ENCODE measurements around the gene ABLIM1. TPM values are rescaled to one million over a fixed set of nuclear protein-coding genes. Genes with fewer than 3 reads are reported as not detected.

Gene ABLIM1
- total and polyA plus RNA-seq, 7 experiments from 2014 or later, result 109 to 440 (median 357) TPM

- peaks cover 7 to 20% (median 16%) of the 10 kb centered on the region in 7 donors for H3K4me1 Mint-ChIP-seq
- no peak for DNase-seq
- H3K27ac Mint-ChIP-seq, result no peak overlapping the region
- no peak overlapping the region for H3K4me3 ChIP-seq (ENCODE audit: low read length)
- no peaks in the 10 kb centered on the region for H3K9me3 ChIP-seq (ENCODE audit: control insufficient read depth in 2 of 3, low read length in 3 of 3)
- H3K27me3 ChIP-seq (ENCODE audit: control insufficient read depth in 2 of 2, insufficient read depth in 2 of 2, low read length in 2 of 2), result no peaks in the 10 kb centered on the region
- POLR2A ChIA-PET, result no interaction called here
- H3K36me3 Mint-ChIP-seq, result peaks cover 0 to 10% (median 0%) of the 10 kb centered on the region in 5 donors
- no peak for ATAC-seq
- no peaks in the 10 kb centered on the region for H3K4me1 ChIP-seq (ENCODE audit: control insufficient read depth in 2 of 2, insufficient read depth in 2 of 2, low read length in 2 of 2)
- no peak overlapping the region for H3K27ac ChIP-seq (ENCODE audit: low read depth, low read length)
- H3K36me3 ChIP-seq (ENCODE audit: control insufficient read depth in 2 of 3, insufficient read depth in 3 of 3, low read length in 3 of 3), result no peaks in the 10 kb centered on the region
- H3K4me3 Mint-ChIP-seq, result peak overlapping the region in 1 of 10 donors; percentile 31
- CTCF ChIA-PET, result no interaction called here
- peaks cover 0 to 5% (median 3%) of the 10 kb centered on the region in 11 donors for H3K9me3 Mint-ChIP-seq
- intact Hi-C loops (cut with micrococcal nuclease), result no loop called here
- H3K27me3 Mint-ChIP-seq, result peaks cover 58 to 82% (median 72%) of the 10 kb centered on the region in 5 donors
Measured at GRCh38 chr10:114402233-114402632, 255.8 kb downstream of the ABLIM1 start.

GRCh38 chr10:114401195-114401791 is 256.8 kb downstream of the ABLIM1 start:
- Histone ChIP-seq H3K27me3 (ENCODE audit: control insufficient read depth in 2 of 2, insufficient read depth in 2 of 2, low read length in 2 of 2) (peaks cover 0 to 1% of the 10 kb centered on the region in 2 donors), H3K9me3 (ENCODE audit: control insufficient read depth in 2 of 3, low read length in 3 of 3) (no peaks in the 10 kb centered on the region), H3K27ac (ENCODE audit: low read depth, low read length) (no peak overlapping the region), H3K4me1 (ENCODE audit: control insufficient read depth in 2 of 2, insufficient read depth in 2 of 2, low read length in 2 of 2) (no peaks in the 10 kb centered on the region), H3K4me3 (ENCODE audit: low read length) (no peak overlapping the region), H3K36me3 (ENCODE audit: control insufficient read depth in 2 of 3, insufficient read depth in 3 of 3, low read length in 3 of 3) (no peaks in the 10 kb centered on the region)
- ATAC-seq (no peak), DNase-seq (no peak)
- peaks cover 53 to 83% (median 76%) of the 10 kb centered on the region in 5 donors for H3K27me3 Mint-ChIP-seq
- H3K27ac Mint-ChIP-seq, result no peak overlapping the region
- peaks cover 7 to 22% (median 16%) of the 10 kb centered on the region in 7 donors for H3K4me1 Mint-ChIP-seq
- intact Hi-C loops (cut with micrococcal nuclease), result no loop called here
- peaks cover 0 to 6% (median 0%) of the 10 kb centered on the region in 5 donors for H3K36me3 Mint-ChIP-seq
- peaks cover 0 to 3% (median 0%) of the 10 kb centered on the region in 11 donors for H3K9me3 Mint-ChIP-seq
- no peak overlapping the region for H3K4me3 Mint-ChIP-seq
- POLR2A ChIA-PET, result no interaction called here
- CTCF ChIA-PET, result no interaction called here

- ChIA-PET POLR2A (no interaction called here), CTCF (no interaction called here)
- H3K36me3 ChIP-seq (ENCODE audit: control insufficient read depth in 2 of 3, insufficient read depth in 3 of 3, low read length in 3 of 3), result no peaks in the 10 kb centered on the region
- ATAC-seq (no peak), DNase-seq (no peak)
- peaks cover 0 to 4% of the 10 kb centered on the region in 2 donors for H3K27me3 ChIP-seq (ENCODE audit: control insufficient read depth in 2 of 2, insufficient read depth in 2 of 2, low read length in 2 of 2)
- intact Hi-C loops (cut with micrococcal nuclease), result no loop called here
- Mint-ChIP-seq H3K9me3 (no peaks in the 10 kb centered on the region), H3K36me3 (peaks cover 0 to 5% (median 0%) of the 10 kb centered on the region in 5 donors), H3K27ac (no peak overlapping the region), H3K4me1 (peaks cover 7 to 22% (median 10%) of the 10 kb centered on the region in 7 donors), H3K4me3 (no peak overlapping the region), H3K27me3 (peaks cover 45 to 83% (median 66%) of the 10 kb centered on the region in 5 donors)
- H3K27ac ChIP-seq (ENCODE audit: low read depth, low read length), result no peak overlapping the region
- no peak overlapping the region for H3K4me3 ChIP-seq (ENCODE audit: low read length)
- H3K4me1 ChIP-seq (ENCODE audit: control insufficient read depth in 2 of 2, insufficient read depth in 2 of 2, low read length in 2 of 2), result no peaks in the 10 kb centered on the region
- no peaks in the 10 kb centered on the region for H3K9me3 ChIP-seq (ENCODE audit: control insufficient read depth in 2 of 3, low read length in 3 of 3)
Measured at GRCh38 chr10:114400091-114400490, 258.0 kb downstream of the ABLIM1 start.

- peaks cover 0 to 5% (median 0%) of the 10 kb centered on the region in 5 donors for H3K36me3 Mint-ChIP-seq
- peaks cover 7 to 26% (median 9%) of the 10 kb centered on the region in 7 donors for H3K4me1 Mint-ChIP-seq
- no peaks in the 10 kb centered on the region for H3K9me3 Mint-ChIP-seq
- peaks cover 0 to 4% of the 10 kb centered on the region in 2 donors for H3K27me3 ChIP-seq (ENCODE audit: control insufficient read depth in 2 of 2, insufficient read depth in 2 of 2, low read length in 2 of 2)
- H3K36me3 ChIP-seq (ENCODE audit: control insufficient read depth in 2 of 3, insufficient read depth in 3 of 3, low read length in 3 of 3), result no peaks in the 10 kb centered on the region
- no peak overlapping the region for H3K27ac ChIP-seq (ENCODE audit: low read depth, low read length)
- DNase-seq (no peak), ATAC-seq (no peak)
- CTCF ChIA-PET, result no interaction called here
- POLR2A ChIA-PET, result no interaction called here
- no peak overlapping the region for H3K4me3 ChIP-seq (ENCODE audit: low read length)
- H3K4me1 ChIP-seq (ENCODE audit: control insufficient read depth in 2 of 2, insufficient read depth in 2 of 2, low read length in 2 of 2), result no peaks in the 10 kb centered on the region
- no peak overlapping the region for H3K27ac Mint-ChIP-seq
- H3K4me3 Mint-ChIP-seq, result no peak overlapping the region
- peaks cover 40 to 83% (median 66%) of the 10 kb centered on the region in 5 donors for H3K27me3 Mint-ChIP-seq
- no peaks in the 10 kb centered on the region for H3K9me3 ChIP-seq (ENCODE audit: control insufficient read depth in 2 of 3, low read length in 3 of 3)
- intact Hi-C loops (cut with micrococcal nuclease), result no loop called here
Measured at GRCh38 chr10:114399576-114399975, 258.5 kb downstream of the ABLIM1 start.

GRCh38 chr10:114398587-114399331 is 259.3 kb downstream of the ABLIM1 start:
- Mint-ChIP-seq H3K36me3 (peaks cover 0 to 5% (median 0%) of the 10 kb centered on the region in 5 donors), H3K27me3 (peaks cover 40 to 84% (median 72%) of the 10 kb centered on the region in 5 donors), H3K27ac (no peak overlapping the region), H3K9me3 (no peaks in the 10 kb centered on the region), H3K4me1 (peaks cover 7 to 26% (median 9%) of the 10 kb centered on the region in 7 donors), H3K4me3 (no peak overlapping the region)
- Histone ChIP-seq H3K9me3 (ENCODE audit: control insufficient read depth in 2 of 3, low read length in 3 of 3) (no peaks in the 10 kb centered on the region), H3K4me3 (ENCODE audit: low read length) (no peak overlapping the region), H3K36me3 (ENCODE audit: control insufficient read depth in 2 of 3, insufficient read depth in 3 of 3, low read length in 3 of 3) (no peaks in the 10 kb centered on the region), H3K27me3 (ENCODE audit: control insufficient read depth in 2 of 2, insufficient read depth in 2 of 2, low read length in 2 of 2) (peaks cover 0 to 4% of the 10 kb centered on the region in 2 donors), H3K27ac (ENCODE audit: low read depth, low read length) (no peak overlapping the region), H3K4me1 (ENCODE audit: control insufficient read depth in 2 of 2, insufficient read depth in 2 of 2, low read length in 2 of 2) (no peaks in the 10 kb centered on the region)
- DNase-seq, result no peak
- ChIA-PET POLR2A (no interaction called here), CTCF (no interaction called here)
- intact Hi-C loops (cut with micrococcal nuclease), result no loop called here
- no peak for ATAC-seq

GRCh38 chr10:114397651-114398145 is 260.4 kb downstream of the ABLIM1 start:
- H3K4me1 ChIP-seq (ENCODE audit: control insufficient read depth in 2 of 2, insufficient read depth in 2 of 2, low read length in 2 of 2), result no peaks in the 10 kb centered on the region
- ChIA-PET CTCF (no interaction called here), POLR2A (no interaction called here)
- H3K4me3 ChIP-seq (ENCODE audit: low read length), result no peak overlapping the region
- H3K9me3 ChIP-seq (ENCODE audit: control insufficient read depth in 2 of 3, low read length in 3 of 3), result no peaks in the 10 kb centered on the region
- no peaks in the 10 kb centered on the region for H3K9me3 Mint-ChIP-seq
- no peak for ATAC-seq
- H3K4me3 Mint-ChIP-seq, result peak overlapping the region in 1 of 10 donors; percentile 7
- H3K36me3 ChIP-seq (ENCODE audit: control insufficient read depth in 2 of 3, insufficient read depth in 3 of 3, low read length in 3 of 3), result no peaks in the 10 kb centered on the region
- H3K4me1 Mint-ChIP-seq, result peaks cover 0 to 20% (median 3%) of the 10 kb centered on the region in 7 donors
- peaks cover 32 to 80% (median 65%) of the 10 kb centered on the region in 5 donors for H3K27me3 Mint-ChIP-seq
- peaks cover 0 to 4% of the 10 kb centered on the region in 2 donors for H3K27me3 ChIP-seq (ENCODE audit: control insufficient read depth in 2 of 2, insufficient read depth in 2 of 2, low read length in 2 of 2)
- intact Hi-C loops (cut with micrococcal nuclease), result no loop called here
- DNase-seq, result no peak
- no peaks in the 10 kb centered on the region for H3K36me3 Mint-ChIP-seq
- H3K27ac Mint-ChIP-seq, result no peak overlapping the region
- H3K27ac ChIP-seq (ENCODE audit: low read depth, low read length), result no peak overlapping the region
